ENCODE measurements around the gene PAX4. TPM values are rescaled to one million over a fixed set of nuclear protein-coding genes. Genes with fewer than 3 reads are reported as not detected.

The PAX4 gene
- total and polyA plus RNA-seq, 5 donors from 2014 or later, result not detected

GRCh38 chr7:127625331-127625730, 7.4 kb upstream of the PAX4 start:
- peaks cover 0 to 11% (median 0%) of the 10 kb centered on the region in 4 donors for H3K4me1 Mint-ChIP-seq
- H3K27ac Mint-ChIP-seq, result no peak overlapping the region
- peaks cover 0 to 1% (median 0%) of the 10 kb centered on the region in 7 donors for H3K9me3 Mint-ChIP-seq
- peaks cover 39% of the 10 kb centered on the region for H3K27me3 Mint-ChIP-seq
- Histone ChIP-seq H3K4me3 (ENCODE audit: low read depth, low read length) (no peak overlapping the region), H3K4me1 (ENCODE audit: control insufficient read depth, insufficient read depth, low read length, poor library complexity, severe bottlenecking) (no peaks in the 10 kb centered on the region), H3K36me3 (ENCODE audit: control insufficient read depth, insufficient read depth, low read length) (no peaks in the 10 kb centered on the region), H3K27ac (ENCODE audit: insufficient read depth, low read length, poor library complexity, severe bottlenecking) (no peak overlapping the region), H3K9me3 (ENCODE audit: control insufficient read depth in 2 of 2, low read length in 2 of 2) (no peaks in the 10 kb centered on the region), H3K27me3 (ENCODE audit: control insufficient read depth, insufficient read depth, low read length) (peaks cover 3% of the 10 kb centered on the region)
- H3K36me3 Mint-ChIP-seq, result no peaks in the 10 kb centered on the region
- no peak overlapping the region for H3K4me3 Mint-ChIP-seq
- ATAC-seq (ENCODE audit: low read depth in 2 of 2) (no peak), DNase-seq (no peak)

GRCh38 chr7:127620406-127621233, 2.7 kb upstream of the PAX4 start:
- ATAC-seq (ENCODE audit: low read depth in 2 of 2) (no peak), DNase-seq (no peak)
- H3K4me3 ChIP-seq (ENCODE audit: low read depth, low read length), result no peak overlapping the region
- no peaks in the 10 kb centered on the region for H3K9me3 ChIP-seq (ENCODE audit: control insufficient read depth in 2 of 2, low read length in 2 of 2)
- H3K9me3 Mint-ChIP-seq, result peaks cover 0 to 2% (median 0%) of the 10 kb centered on the region in 7 donors
- peaks cover 17% of the 10 kb centered on the region for H3K27me3 ChIP-seq (ENCODE audit: control insufficient read depth, insufficient read depth, low read length)
- H3K27me3 Mint-ChIP-seq, result peaks cover 42% of the 10 kb centered on the region
- no peak overlapping the region for H3K27ac ChIP-seq (ENCODE audit: insufficient read depth, low read length, poor library complexity, severe bottlenecking)
- peaks cover 0 to 8% (median 0%) of the 10 kb centered on the region in 4 donors for H3K4me1 Mint-ChIP-seq
- no peaks in the 10 kb centered on the region for H3K36me3 Mint-ChIP-seq
- no peak overlapping the region for H3K4me3 Mint-ChIP-seq
- H3K4me1 ChIP-seq (ENCODE audit: control insufficient read depth, insufficient read depth, low read length, poor library complexity, severe bottlenecking), result no peaks in the 10 kb centered on the region
- no peak overlapping the region for H3K27ac Mint-ChIP-seq
- no peaks in the 10 kb centered on the region for H3K36me3 ChIP-seq (ENCODE audit: control insufficient read depth, insufficient read depth, low read length)

- peaks cover 0 to 8% (median 0%) of the 10 kb centered on the region in 4 donors for H3K4me1 Mint-ChIP-seq
- H3K9me3 Mint-ChIP-seq, result peaks cover 0 to 2% (median 0%) of the 10 kb centered on the region in 7 donors
These were observed 1.9 kb upstream of the PAX4 start for GRCh38 chr7:127619681-127620405.

GRCh38 chr7:127618775-127619174, 833 bp upstream of the PAX4 start:
- H3K9me3 Mint-ChIP-seq, result peaks cover 0 to 2% (median 0%) of the 10 kb centered on the region in 7 donors
- no peaks in the 10 kb centered on the region for H3K9me3 ChIP-seq (ENCODE audit: control insufficient read depth in 2 of 2, low read length in 2 of 2)
- H3K27me3 Mint-ChIP-seq, result peaks cover 30% of the 10 kb centered on the region
- H3K27me3 ChIP-seq (ENCODE audit: control insufficient read depth, insufficient read depth, low read length), result peaks cover 14% of the 10 kb centered on the region
- no peaks in the 10 kb centered on the region for H3K4me1 ChIP-seq (ENCODE audit: control insufficient read depth, insufficient read depth, low read length, poor library complexity, severe bottlenecking)
- no peak overlapping the region for H3K27ac Mint-ChIP-seq
- no peak for DNase-seq
- no peak overlapping the region for H3K4me3 Mint-ChIP-seq
- no peak overlapping the region for H3K27ac ChIP-seq (ENCODE audit: insufficient read depth, low read length, poor library complexity, severe bottlenecking)
- H3K36me3 Mint-ChIP-seq, result no peaks in the 10 kb centered on the region
- ATAC-seq (ENCODE audit: low read depth in 2 of 2), result no peak
- H3K4me1 Mint-ChIP-seq, result peaks cover 0 to 8% (median 0%) of the 10 kb centered on the region in 4 donors
- no peak overlapping the region for H3K4me3 ChIP-seq (ENCODE audit: low read depth, low read length)
- no peaks in the 10 kb centered on the region for H3K36me3 ChIP-seq (ENCODE audit: control insufficient read depth, insufficient read depth, low read length)

More at GRCh38 chr7:127619681-127620405, 1.9 kb upstream of the PAX4 start:
- H3K27me3 ChIP-seq (ENCODE audit: control insufficient read depth, insufficient read depth, low read length), result peaks cover 14% of the 10 kb centered on the region
- ATAC-seq (ENCODE audit: low read depth in 2 of 2), result no peak
- Mint-ChIP-seq H3K27ac (no peak overlapping the region), H3K27me3 (peaks cover 35% of the 10 kb centered on the region), H3K36me3 (no peaks in the 10 kb centered on the region), H3K4me3 (no peak overlapping the region)
- H3K4me3 ChIP-seq (ENCODE audit: low read depth, low read length), result no peak overlapping the region
- no peaks in the 10 kb centered on the region for H3K36me3 ChIP-seq (ENCODE audit: control insufficient read depth, insufficient read depth, low read length)
- H3K4me1 ChIP-seq (ENCODE audit: control insufficient read depth, insufficient read depth, low read length, poor library complexity, severe bottlenecking), result no peaks in the 10 kb centered on the region
- H3K9me3 ChIP-seq (ENCODE audit: control insufficient read depth in 2 of 2, low read length in 2 of 2), result no peaks in the 10 kb centered on the region
- DNase-seq, result peak in 1 of 3 donors; percentile 4
- no peak overlapping the region for H3K27ac ChIP-seq (ENCODE audit: insufficient read depth, low read length, poor library complexity, severe bottlenecking)

DNA sequence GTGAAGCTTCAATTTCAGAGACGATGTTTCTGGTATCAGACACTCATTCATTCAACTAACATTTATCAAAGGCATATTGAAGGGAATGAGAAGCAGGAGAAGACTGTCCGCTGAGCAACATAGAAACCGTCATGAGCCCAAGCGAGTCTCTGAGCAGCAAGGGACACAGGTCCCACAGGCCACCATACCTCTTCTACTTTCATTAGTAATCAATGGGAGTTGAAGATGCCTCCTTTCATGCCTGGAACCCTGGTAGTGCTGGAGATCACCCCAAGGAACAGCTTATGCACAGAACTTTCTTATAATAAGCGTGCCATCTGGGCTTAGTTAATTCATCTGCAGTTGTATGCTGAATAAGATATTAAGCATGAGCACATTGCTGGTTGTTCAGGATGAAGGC, 1.2 kb downstream of the PAX4 start:
- no peaks in the 10 kb centered on the region for H3K36me3 Mint-ChIP-seq
- H3K4me1 ChIP-seq (ENCODE audit: control insufficient read depth, insufficient read depth, low read length, poor library complexity, severe bottlenecking), result no peaks in the 10 kb centered on the region
- H3K27ac ChIP-seq (ENCODE audit: insufficient read depth, low read length, poor library complexity, severe bottlenecking), result no peak overlapping the region
- H3K36me3 ChIP-seq (ENCODE audit: control insufficient read depth, insufficient read depth, low read length), result no peaks in the 10 kb centered on the region
- no peak overlapping the region for H3K4me3 ChIP-seq (ENCODE audit: low read depth, low read length)
- no peak overlapping the region for H3K27ac Mint-ChIP-seq
- peaks cover 0 to 2% (median 0%) of the 10 kb centered on the region in 7 donors for H3K9me3 Mint-ChIP-seq
- H3K27me3 ChIP-seq (ENCODE audit: control insufficient read depth, insufficient read depth, low read length), result peaks cover 14% of the 10 kb centered on the region
- H3K4me3 Mint-ChIP-seq, result no peak overlapping the region
- peaks cover 24% of the 10 kb centered on the region for H3K27me3 Mint-ChIP-seq
- peaks cover 0 to 8% (median 0%) of the 10 kb centered on the region in 4 donors for H3K4me1 Mint-ChIP-seq
- DNase-seq, result no peak
- no peaks in the 10 kb centered on the region for H3K9me3 ChIP-seq (ENCODE audit: control insufficient read depth in 2 of 2, low read length in 2 of 2)
- no peak for ATAC-seq (ENCODE audit: low read depth in 2 of 2)

DNA sequence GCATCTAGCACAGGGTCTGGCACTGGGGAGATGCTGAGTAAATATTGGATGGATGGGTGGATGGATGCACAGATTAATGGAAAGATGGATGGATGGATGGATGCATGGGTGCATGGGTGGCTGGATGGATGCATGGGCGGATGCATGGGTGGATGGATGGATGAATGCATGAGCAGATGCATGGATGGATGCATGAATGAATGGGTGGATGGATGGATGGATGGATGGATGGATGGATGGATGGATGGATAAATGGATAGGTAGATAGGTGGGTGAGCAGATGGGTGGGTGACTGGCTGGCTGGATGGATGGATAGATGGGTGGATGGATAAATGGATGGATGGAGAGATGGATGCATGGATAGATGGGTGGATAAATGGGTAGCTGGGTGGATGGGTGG, 5.7 kb downstream of the PAX4 start:
- ATAC-seq (ENCODE audit: low read depth in 2 of 2), result no peak
- no peak overlapping the region for H3K4me3 Mint-ChIP-seq

DNA sequence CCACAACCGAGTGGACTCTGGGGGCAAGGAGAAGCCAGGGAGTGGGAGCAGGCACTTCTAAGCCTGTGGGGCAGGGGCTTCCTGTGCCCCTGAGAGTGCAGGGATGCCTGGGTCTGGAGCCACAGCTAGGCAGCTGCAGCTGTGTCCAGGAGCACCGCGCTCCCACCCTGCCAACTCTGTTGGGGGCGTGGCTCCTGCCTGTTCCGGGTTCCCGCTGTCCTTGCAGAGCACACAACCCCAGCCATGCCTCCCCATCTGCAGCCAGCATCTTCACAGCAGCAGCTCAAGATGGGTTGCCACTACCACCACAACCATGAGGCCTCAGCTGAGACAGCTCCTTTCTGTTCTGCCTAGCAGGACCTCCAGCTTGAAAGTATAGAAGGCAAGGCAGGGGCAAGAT, 8.6 kb downstream of the PAX4 start:
- H3K36me3 ChIP-seq (ENCODE audit: control insufficient read depth, insufficient read depth, low read length), result no peaks in the 10 kb centered on the region
- DNase-seq (no peak), ATAC-seq (ENCODE audit: low read depth in 2 of 2) (no peak)
- Mint-ChIP-seq H3K4me1 (no peaks in the 10 kb centered on the region), H3K9me3 (peaks cover 0 to 1% (median 0%) of the 10 kb centered on the region in 7 donors), H3K27me3 (peaks cover 6% of the 10 kb centered on the region), H3K4me3 (no peak overlapping the region), H3K27ac (no peak overlapping the region), H3K36me3 (no peaks in the 10 kb centered on the region)
- no peaks in the 10 kb centered on the region for H3K27me3 ChIP-seq (ENCODE audit: control insufficient read depth, insufficient read depth, low read length)
- no peaks in the 10 kb centered on the region for H3K4me1 ChIP-seq (ENCODE audit: control insufficient read depth, insufficient read depth, low read length, poor library complexity, severe bottlenecking)
- no peak overlapping the region for H3K4me3 ChIP-seq (ENCODE audit: low read depth, low read length)
- H3K27ac ChIP-seq (ENCODE audit: insufficient read depth, low read length, poor library complexity, severe bottlenecking), result no peak overlapping the region
- H3K9me3 ChIP-seq (ENCODE audit: control insufficient read depth in 2 of 2, low read length in 2 of 2), result no peaks in the 10 kb centered on the region

More for the DNA sequence above, 5.7 kb downstream of the PAX4 start:
- Histone ChIP-seq H3K4me1 (ENCODE audit: control insufficient read depth, insufficient read depth, low read length, poor library complexity, severe bottlenecking) (no peaks in the 10 kb centered on the region), H3K9me3 (ENCODE audit: control insufficient read depth in 2 of 2, low read length in 2 of 2) (no peaks in the 10 kb centered on the region), H3K27ac (ENCODE audit: insufficient read depth, low read length, poor library complexity, severe bottlenecking) (no peak overlapping the region), H3K36me3 (ENCODE audit: control insufficient read depth, insufficient read depth, low read length) (no peaks in the 10 kb centered on the region), H3K4me3 (ENCODE audit: low read depth, low read length) (no peak overlapping the region), H3K27me3 (ENCODE audit: control insufficient read depth, insufficient read depth, low read length) (peaks cover 4% of the 10 kb centered on the region)
- DNase-seq, result no peak
- Mint-ChIP-seq H3K27me3 (peaks cover 11% of the 10 kb centered on the region), H3K36me3 (no peaks in the 10 kb centered on the region), H3K27ac (no peak overlapping the region), H3K9me3 (peaks cover 0 to 1% (median 0%) of the 10 kb centered on the region in 7 donors), H3K4me1 (no peaks in the 10 kb centered on the region)

Measured in CD4-positive, CD25-positive, alpha-beta regulatory T cell (primary cell).